ENCODE measurements around the gene INPP5A. TPM values are rescaled to one million over a fixed set of nuclear protein-coding genes. Genes with fewer than 3 reads are reported as not detected.

Gene INPP5A
- total and polyA plus RNA-seq, 10 donors = 11.1 to 41.3 (median 30.8) TPM

- H3K4me1 ChIP-seq = peaks cover 0 to 49% (median 19%) of the 10 kb centered on the region in 6 donors
- TF ChIP-seq POLR2A (IDR thresholded peaks at IDR 0.05) = no peak
- TF ChIP-seq POLR2AphosphoS5 (IDR thresholded peaks at IDR 0.05) = no peak
- TF ChIP-seq CTCF (IDR thresholded peaks at IDR 0.05 in 8 of 11, conservative IDR thresholded peaks at IDR 0.05 in 3 of 11) = no peak
- H3K36me3 ChIP-seq = peaks cover 0 to 60% (median 9%) of the 10 kb centered on the region in 6 donors
- no peak overlapping the region for H3K27ac ChIP-seq
- intact Hi-C loops (cut with DNase I; ENCODE audit: low total_unique reads) = no loop called here
- no peak overlapping the region for H3K4me3 ChIP-seq
- peak; percentile 53 for DNase-seq
- no peaks in the 10 kb centered on the region for H3K27me3 ChIP-seq (replicated peaks in 1 of 7)
- peaks cover 0 to 7% (median 1%) of the 10 kb centered on the region in 8 donors for H3K9me3 ChIP-seq
- WGBS, 5 donors = 93 to 97% (median 95%) methylated on average over 22 of the region's 22 CpGs
Observed at GRCh38 chr10:132613566-132614348, 76.2 kb downstream of the INPP5A start.

GRCh38 chr10:132614431-132615340 is 77.1 kb downstream of the INPP5A start:
- peak; percentile 59 for DNase-seq
- H3K27ac ChIP-seq = no peak overlapping the region
- H3K4me3 ChIP-seq = no peak overlapping the region
- peaks cover 0 to 49% (median 19%) of the 10 kb centered on the region in 6 donors for H3K4me1 ChIP-seq
- intact Hi-C loops (cut with DNase I; ENCODE audit: low total_unique reads) = no loop called here
- WGBS, 5 donors = 92 to 97% (median 96%) methylated on average over 30 to 32 of the region's 32 CpGs
- H3K36me3 ChIP-seq = peaks cover 0 to 62% (median 8%) of the 10 kb centered on the region in 6 donors
- TF ChIP-seq POLR2AphosphoS5 (IDR thresholded peaks at IDR 0.05) (peak in 1 of 3 donors; percentile 29), CTCF (IDR thresholded peaks at IDR 0.05 in 8 of 11, conservative IDR thresholded peaks at IDR 0.05 in 3 of 11) (no peak)
- H3K9me3 ChIP-seq = peaks cover 0 to 16% (median 10%) of the 10 kb centered on the region in 8 donors
- no peaks in the 10 kb centered on the region for H3K27me3 ChIP-seq (replicated peaks in 1 of 7)

- intact Hi-C loops (cut with DNase I; ENCODE audit: low total_unique reads) = no loop called here
- Histone ChIP-seq H3K4me1 (peaks cover 0 to 41% (median 19%) of the 10 kb centered on the region in 6 donors), H3K27me3 (replicated peaks in 1 of 7) (no peaks in the 10 kb centered on the region), H3K9me3 (peaks cover 2 to 25% (median 19%) of the 10 kb centered on the region in 8 donors), H3K36me3 (peaks cover 0 to 59% (median 8%) of the 10 kb centered on the region in 6 donors), H3K27ac (peak overlapping the region in 1 of 8 donors; percentile 55), H3K4me3 (no peak overlapping the region)
- WGBS, 5 donors = 70 to 83% (median 79%) methylated on average over 18 to 22 of the region's 22 CpGs
- DNase-seq = peak; percentile 72
- TF ChIP-seq POLR2AphosphoS5 (IDR thresholded peaks at IDR 0.05) = no peak
- TF ChIP-seq POLR2A (IDR thresholded peaks at IDR 0.05) = no peak
- no peak for TF ChIP-seq CTCF (IDR thresholded peaks at IDR 0.05 in 8 of 11, conservative IDR thresholded peaks at IDR 0.05 in 3 of 11)
Observed at GRCh38 chr10:132615341-132616169, 78.0 kb downstream of the INPP5A start.
